Measurements from ENCODE around the gene SMYD2.

The SMYD2 gene

GRCh38 chr1:214384373-214385079 is 103.6 kb downstream of the SMYD2 start:
- Histone ChIP-seq H3K4me3 (ENCODE audit: low read depth in 1 of 2, low read length in 2 of 2) (no peak overlapping the region), H3K9me3 (ENCODE audit: control insufficient read depth in 1 of 2, low read length in 2 of 2) (no peaks in the 10 kb centered on the region), H3K36me3 (ENCODE audit: control insufficient read depth in 1 of 2, insufficient read depth in 2 of 2, low read length in 2 of 2) (peaks cover 0 to 25% of the 10 kb centered on the region in 2 donors), H3K4me1 (ENCODE audit: control insufficient read depth in 1 of 2, insufficient read depth in 2 of 2, low read length in 2 of 2) (no peaks in the 10 kb centered on the region), H3K27ac (ENCODE audit: low read length) (no peak overlapping the region), H3K27me3 (ENCODE audit: low read depth, low read length) (no peaks in the 10 kb centered on the region)

DNA sequence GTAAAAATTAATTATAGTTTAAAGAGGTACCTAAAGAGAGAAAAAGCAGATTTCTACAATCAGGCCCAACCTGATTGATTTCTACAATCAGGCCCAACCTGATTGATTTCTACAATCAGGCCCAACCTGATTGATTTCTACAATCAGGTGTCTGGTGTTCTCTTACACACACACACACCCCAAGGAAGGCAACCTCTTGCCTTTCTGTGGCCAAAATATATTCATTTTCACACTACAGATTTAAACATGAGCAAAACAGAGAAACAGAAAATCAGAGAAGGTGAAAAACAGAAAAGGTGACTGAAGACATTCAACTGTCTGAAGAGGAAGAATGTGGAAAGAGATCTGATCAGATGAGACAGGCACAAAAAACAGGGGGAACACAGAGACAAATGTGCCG is 104.5 kb downstream of the SMYD2 start:
- peaks cover 0 to 24% of the 10 kb centered on the region in 2 donors for H3K36me3 ChIP-seq (ENCODE audit: control insufficient read depth in 1 of 2, insufficient read depth in 2 of 2, low read length in 2 of 2)
- H3K4me3 ChIP-seq (ENCODE audit: low read depth in 1 of 2, low read length in 2 of 2), result no peak overlapping the region

GRCh38 chr1:214386333-214386732 is 105.4 kb downstream of the SMYD2 start:
- H3K27ac ChIP-seq (ENCODE audit: low read length), result no peak overlapping the region
- H3K36me3 ChIP-seq (ENCODE audit: control insufficient read depth in 1 of 2, insufficient read depth in 2 of 2, low read length in 2 of 2), result peaks cover 0 to 24% of the 10 kb centered on the region in 2 donors

More for the DNA sequence above, 104.5 kb downstream of the SMYD2 start:
- Histone ChIP-seq H3K4me1 (ENCODE audit: control insufficient read depth in 1 of 2, insufficient read depth in 2 of 2, low read length in 2 of 2) (no peaks in the 10 kb centered on the region), H3K27me3 (ENCODE audit: low read depth, low read length) (no peaks in the 10 kb centered on the region), H3K27ac (ENCODE audit: low read length) (no peak overlapping the region), H3K9me3 (ENCODE audit: control insufficient read depth in 1 of 2, low read length in 2 of 2) (no peaks in the 10 kb centered on the region)

More at GRCh38 chr1:214386333-214386732, 105.4 kb downstream of the SMYD2 start:
- H3K9me3 ChIP-seq (ENCODE audit: control insufficient read depth in 1 of 2, low read length in 2 of 2), result no peaks in the 10 kb centered on the region
- no peak overlapping the region for H3K4me3 ChIP-seq (ENCODE audit: low read depth in 1 of 2, low read length in 2 of 2)
- H3K4me1 ChIP-seq (ENCODE audit: control insufficient read depth in 1 of 2, insufficient read depth in 2 of 2, low read length in 2 of 2), result no peaks in the 10 kb centered on the region
- H3K27me3 ChIP-seq (ENCODE audit: low read depth, low read length), result no peaks in the 10 kb centered on the region
